ENCODE data around the gene PDZRN3.
"Not testable (repeated sequence)": the region's sequence is repeated elsewhere in the genome, so short reads cannot be mapped to it uniquely, and the experiment has no call there.

Gene PDZRN3

DNA sequence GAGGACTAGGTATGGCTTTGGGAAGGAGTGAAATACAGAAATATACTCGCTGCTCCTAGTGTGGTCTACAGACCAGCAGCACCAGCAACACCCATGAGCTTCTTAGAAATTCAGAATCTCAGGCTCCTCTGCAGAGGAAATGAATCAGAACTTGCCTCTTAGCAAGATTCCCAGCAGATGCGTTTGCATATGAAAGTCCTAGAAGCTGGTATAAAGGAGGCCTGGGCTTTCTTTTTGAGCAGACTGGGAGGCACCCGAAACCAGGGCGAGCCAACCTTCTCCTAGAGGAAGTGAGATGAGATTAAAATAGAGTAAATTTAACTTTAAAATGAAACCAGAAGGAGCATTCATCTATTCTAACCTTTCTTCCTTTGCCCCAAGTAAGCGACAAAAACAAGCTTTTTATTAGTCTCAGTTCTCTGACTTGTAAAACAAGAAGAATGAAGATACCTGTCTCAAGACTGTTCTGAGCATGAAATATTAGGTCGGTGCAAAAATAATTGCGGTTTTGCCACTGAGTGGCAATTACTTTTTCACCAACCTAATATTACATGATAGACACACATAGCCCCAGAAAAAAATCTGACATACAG is 140.0 kb downstream of the PDZRN3 start:
- no peak for DNase-seq

DNA sequence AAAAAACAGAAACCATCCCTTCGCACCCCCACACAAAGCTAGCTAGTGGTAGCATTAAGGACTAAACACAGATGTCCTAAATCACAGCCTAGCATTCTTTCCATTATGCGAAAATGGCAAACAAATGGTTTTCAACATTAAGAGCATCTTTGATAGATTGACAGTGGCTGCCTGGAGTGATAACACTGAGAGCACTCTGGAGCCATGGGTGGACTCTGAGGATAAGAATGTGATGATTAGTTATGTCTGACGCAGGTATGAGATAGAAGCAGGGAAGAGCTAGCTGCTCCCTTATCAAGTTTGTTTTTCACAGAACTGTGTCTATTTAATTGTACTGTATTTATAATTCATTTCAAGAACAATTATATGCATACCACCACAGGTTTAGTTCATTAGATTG is 142.9 kb downstream of the PDZRN3 start:
- DNase-seq, result no peak

DNA sequence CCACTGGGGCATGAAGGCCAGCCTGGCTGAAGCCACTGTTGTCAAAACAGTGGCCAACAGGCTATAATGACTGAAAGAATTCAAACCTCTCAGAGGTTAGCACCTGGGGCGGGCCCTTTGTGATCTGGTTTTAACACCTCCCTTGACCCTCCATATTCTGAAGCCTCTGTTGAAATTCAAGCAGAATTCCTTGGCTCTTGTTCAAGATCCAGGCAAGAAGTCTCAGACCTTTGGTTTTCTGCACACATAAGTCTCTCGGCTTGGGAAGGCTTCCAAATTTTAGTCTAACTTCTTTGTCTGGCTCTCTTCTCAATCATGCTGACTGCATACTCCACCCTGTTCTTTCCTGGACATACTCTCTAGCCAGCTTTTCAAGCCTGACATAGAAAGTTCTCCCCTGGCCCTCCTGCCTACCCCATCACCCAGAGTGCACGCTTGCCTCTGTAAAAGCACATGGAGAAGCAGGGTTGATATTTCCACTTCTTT is 144.5 kb downstream of the PDZRN3 start:
- DNase-seq, result no peak

DNA sequence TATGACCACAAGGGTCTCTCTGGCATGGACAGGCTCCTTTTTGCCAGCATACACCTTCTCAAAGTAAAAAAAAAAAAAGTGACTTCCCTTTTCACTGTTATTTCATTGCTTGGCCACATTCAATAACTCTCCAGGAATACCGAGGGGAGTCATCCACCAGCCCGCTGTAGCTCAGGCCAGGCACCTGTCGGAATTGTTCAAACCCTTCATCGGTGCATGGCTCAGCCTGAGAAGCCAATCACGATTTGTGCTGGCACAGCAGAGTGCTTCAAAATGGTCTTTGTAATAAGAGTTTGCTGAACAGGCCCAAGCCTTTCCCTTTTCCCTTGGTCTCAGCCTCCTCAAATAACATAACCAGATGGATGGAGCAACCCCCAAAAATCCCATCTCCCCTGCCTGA is 145.4 kb downstream of the PDZRN3 start:
- no peak for DNase-seq

DNA sequence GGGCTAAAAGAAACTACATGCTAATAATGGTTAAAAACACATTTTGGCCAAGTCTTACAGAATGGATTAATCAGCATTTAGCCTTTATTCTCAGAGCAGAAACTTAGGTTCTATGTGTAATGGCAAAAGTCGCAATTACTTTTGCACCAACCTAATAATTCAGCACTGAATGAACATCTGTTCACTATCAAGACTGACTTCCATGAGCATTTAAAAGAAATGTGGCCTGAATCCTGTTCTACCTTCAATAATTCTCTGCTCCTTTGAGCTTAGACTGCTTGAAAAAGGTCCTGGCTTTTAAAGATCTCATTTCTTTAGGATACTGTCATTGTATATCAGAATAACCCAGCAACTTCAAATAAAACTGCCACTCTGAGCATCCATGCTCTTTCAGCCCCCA is 145.9 kb downstream of the PDZRN3 start:
- DNase-seq, result no peak

DNA sequence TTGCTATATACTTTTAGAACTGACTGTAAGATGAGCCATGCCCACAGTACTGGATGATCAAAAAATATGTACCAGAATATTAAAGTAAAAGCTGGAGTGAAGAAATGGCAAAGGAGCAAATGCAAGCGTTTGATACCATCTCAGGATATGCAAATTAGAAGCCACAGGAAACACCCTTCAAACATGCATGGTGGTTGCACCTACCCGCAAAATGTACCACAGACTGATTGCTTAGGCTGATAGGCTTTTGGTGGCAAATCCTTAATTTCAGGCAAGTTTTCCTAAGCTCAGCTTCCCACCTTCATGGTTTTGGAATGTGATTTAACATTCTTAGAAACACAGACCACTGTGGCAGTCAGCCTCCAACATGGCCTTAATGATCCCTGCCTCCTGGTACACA is 149.0 kb downstream of the PDZRN3 start:
- DNase-seq, result no peak

DNA sequence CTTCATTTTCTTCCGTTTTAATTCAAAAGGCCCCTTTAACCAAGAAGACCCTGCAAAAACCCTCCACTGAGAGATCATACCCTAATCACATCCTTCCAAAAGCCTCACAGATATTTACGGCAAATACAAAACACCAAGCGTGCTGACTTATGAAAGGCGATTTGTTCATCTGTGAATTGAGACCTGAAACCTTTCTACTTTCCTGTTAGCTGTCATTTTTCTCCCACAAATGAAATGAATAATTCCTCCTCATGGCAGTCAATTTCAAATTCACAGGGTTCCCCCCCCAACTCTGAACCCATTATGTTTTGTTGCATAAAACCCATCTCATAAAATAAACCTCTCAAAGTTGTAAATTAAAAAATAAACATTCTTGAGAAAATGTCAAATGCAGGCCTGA is 149.6 kb downstream of the PDZRN3 start:
- DNase-seq, result no peak

DNA sequence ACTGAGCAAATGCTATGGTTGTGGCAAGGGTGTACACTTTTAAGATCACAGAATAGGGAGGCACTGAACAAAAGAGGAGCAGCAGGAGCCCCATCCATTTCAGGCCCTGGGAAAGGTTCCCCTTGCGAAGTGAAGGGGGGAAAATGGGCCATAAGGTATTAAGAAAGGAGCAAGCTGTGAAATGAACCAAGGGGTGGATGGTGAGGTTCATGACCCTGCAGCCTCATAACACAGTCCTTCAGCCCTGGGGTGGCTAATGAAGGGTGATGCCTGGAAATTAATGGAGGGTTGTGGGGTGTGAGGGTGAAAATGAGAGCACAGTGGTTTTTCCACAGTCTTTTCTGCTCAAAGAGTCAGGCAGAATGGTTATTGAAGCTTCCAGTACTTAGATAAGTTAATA is 150.1 kb downstream of the PDZRN3 start:
- no peak for DNase-seq

DNA sequence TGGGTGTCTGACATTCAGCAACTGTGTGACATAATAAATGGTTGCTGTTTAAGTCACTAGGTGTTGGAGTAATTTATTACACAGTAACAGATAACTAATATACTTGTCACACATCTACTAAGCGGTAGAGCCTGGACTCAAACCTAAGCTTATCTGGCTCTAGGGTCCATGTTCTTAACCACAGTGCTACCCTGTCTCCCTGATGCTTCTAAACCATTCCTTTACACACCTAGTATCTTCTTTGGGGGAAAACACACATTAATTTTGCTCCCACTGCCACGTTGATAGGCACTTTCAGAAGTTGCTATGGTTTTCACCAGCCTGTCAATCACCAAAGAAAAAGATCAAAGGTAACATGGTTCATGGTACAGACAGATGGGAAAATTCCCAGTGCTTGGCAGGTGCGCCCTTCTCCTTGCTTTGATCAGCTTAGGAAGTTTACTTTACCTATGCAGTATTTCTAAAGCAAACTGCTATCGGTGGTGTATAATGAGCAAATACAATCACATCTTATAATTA is 150.8 kb downstream of the PDZRN3 start:
- DNase-seq, result no peak

DNA sequence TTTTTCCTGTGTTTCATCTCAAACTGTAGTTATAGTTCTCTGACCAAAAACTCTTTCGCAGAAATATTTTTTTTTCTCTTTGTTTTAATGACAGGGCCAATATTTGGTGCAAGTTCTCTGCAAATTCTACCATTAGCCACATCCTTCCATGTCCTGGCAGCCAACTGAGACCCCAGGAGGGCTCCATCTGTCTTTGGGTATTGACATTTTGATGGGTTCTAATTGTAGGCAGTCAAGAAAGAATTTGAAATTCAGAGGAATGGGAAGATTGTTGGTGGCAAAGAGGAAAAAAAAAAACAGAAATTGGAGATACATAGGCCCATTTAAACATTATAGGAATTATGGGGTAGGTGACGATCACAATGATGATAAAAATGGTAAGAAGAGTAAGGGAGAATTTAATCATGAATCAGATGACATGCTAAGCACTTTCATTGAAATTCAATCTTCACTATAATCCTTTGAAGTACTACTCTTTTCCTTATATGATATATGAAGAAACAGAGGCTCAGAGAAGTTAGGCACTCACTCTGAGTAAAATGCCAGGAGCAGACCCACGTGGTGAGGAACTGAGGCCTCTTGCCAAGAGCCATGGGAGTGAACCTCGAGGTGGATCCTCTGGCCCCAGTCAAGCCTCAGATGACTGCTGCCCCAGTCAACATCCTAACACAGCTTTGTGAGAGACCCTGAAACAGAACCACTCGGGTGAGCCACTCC is 151.4 kb downstream of the PDZRN3 start:
- DNase-seq, result no peak

DNA sequence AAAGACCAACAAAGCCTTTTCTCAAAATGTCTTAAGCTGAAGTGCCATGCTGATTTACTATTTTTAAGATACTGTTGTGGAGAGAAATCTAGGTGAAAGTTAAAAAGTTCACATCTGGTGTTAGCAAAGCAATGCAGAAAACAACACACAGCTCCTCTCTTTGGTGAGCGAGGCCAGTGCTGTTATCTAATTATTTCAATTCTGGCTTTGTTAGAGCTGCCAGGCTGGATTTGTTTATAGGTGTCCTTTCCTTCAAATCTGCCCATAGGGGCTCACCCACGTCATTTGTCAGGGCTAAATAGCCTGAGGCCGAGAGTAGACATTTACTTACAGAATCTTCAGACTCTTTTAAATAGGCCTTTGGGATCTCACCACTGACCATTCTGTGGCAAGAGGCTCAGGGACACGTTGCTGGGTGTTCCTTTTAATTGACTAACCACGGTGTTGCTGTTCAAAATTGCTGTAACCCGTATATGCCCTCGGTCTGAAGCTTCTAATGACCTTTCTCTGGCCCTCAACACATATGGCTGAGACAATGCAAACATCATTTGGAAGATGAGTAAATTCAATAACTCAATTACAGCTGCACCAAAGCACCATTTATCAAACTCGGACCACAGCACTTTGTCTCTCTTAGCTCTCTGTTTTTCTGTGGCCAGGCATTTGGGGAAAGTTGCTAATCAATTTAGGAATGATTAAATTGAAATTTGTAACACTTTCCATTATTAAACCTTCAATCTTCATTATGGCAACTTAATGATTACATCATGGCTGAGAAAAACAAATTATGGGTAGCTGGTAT is 152.6 kb downstream of the PDZRN3 start:
- DNase-seq, result no peak

DNA sequence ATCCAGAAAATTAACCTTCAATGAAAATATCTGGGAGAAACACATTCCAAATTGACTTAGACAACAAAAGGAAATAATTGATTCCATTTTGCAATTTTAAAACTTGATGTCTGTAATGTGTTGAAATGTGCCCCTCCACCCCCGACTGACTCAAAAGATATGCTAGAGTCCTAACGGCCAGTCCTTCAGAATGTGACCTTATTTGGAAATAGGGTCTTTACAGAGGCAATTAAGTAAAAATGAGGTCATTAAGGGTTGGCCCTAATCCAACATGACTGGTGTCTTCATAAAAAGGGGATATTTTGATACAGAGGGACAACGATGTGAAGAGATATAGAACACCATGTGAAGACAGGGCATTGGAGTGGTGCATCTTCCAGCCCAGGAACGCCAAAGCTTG is 153.9 kb downstream of the PDZRN3 start:
- no peak for DNase-seq

DNA sequence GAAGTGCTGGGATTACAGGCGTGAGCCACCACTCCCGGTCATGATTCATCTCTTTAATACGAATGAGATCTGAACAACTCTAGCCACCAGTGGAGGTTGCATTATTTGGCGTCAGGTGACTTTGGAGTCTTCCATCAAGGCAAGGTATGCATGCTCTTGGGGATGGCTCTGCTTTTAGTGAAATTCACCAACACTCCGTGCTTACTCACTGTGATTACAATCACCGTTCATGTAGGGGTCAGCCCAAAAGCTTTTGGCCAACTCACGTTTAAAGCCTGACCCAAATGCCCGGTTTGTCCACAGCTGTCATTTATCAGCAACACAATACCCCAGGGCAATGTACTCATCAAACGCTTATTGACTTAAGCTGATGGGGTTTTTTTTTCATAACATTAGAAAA is 155.4 kb downstream of the PDZRN3 start:
- DNase-seq, result no peak

DNA sequence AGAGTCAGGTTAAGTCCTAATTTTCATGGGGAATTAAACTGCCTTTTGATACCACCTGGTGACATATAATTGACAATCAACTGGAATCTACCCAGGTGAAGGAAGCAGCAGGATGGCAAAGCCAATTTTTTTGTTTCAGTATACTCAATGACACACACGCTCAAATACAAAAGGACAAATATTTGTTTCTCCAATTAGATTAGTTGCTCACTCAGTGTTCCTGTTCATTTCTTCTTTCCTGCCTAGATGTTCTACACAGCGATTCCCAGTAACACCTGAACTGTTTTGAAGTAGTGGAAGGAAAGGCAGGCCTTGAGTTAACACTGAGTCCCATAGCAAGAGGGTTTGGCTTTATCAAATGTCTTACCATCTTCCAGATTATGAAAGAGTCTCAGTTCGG is 157.5 kb downstream of the PDZRN3 start:
- DNase-seq, result no peak

DNA sequence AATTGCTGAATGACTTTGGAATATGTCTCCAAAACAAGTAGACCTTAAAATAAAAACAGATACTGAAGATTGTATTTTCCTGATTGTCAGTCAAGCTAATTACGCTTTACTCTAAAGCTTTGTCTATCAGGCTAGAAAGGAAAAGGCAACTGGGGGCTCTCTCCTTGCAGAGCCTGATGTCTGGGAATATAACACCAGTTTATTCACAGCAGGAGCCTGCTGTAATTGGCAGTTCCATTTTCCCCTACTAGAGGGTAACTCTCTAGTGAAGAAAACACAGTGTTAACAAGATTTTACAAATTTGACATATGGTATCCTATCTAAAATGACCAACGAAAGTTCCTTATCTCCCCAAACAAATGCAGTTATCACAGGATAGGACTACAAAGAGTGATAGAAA is 158.8 kb downstream of the PDZRN3 start:
- no peak for DNase-seq

DNA sequence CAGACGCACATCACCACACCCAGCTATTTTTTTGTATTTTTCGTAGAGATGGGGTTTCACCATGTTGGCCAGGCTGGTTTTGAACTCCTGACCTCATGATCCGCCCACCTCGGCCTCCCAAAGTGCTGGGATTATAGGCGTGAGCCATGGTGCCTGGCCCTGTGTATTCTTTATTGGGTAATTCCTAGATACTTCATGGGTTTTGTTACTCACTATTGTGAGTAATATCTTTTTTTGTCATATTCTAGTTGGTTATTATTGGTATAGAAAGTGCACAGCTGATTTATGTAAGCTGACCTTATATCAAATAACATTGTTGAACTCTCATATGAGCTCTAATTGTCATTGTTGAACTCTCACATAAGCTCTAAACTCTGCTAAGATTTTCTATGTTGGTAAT is 160.6 kb downstream of the PDZRN3 start:
- not testable (repeated sequence) for DNase-seq

DNA sequence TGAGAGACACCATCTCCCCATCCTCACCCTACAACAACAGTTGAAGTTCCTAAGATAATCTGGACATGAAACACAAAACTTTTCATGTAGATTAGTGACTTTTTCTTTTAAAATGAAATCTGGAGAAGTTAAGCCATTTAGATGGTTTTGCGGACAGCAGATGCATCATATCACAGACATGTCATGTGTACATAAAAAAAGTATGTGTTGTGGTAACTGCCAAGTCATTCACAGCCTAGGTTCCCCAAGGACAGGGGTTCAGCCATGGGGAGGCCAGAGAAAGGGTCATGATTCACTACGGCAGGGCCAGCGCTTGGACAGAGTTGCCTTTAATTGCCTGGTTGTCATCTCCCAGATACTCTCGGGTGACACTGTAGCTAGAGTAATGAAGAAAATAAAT is 163.2 kb downstream of the PDZRN3 start:
- DNase-seq, result no peak

DNA sequence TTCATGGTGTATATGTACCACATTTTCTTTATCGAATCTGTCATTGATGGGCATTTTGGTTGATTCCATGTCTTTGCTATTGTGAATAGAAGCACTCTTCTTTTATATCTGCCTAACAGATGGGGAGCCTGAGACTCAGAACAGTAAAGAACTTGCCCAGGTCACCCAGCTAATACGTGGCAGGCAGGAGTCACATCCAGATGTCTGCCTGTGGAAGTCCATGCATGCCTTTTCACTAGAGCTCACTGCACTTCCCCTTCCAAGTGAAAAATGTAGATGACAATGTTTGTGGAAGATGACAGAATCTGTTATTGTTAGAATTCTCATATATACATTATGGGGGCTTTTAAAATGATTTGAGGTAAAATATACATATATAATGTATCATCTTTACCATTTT is 165.0 kb downstream of the PDZRN3 start:
- no peak for DNase-seq

DNA sequence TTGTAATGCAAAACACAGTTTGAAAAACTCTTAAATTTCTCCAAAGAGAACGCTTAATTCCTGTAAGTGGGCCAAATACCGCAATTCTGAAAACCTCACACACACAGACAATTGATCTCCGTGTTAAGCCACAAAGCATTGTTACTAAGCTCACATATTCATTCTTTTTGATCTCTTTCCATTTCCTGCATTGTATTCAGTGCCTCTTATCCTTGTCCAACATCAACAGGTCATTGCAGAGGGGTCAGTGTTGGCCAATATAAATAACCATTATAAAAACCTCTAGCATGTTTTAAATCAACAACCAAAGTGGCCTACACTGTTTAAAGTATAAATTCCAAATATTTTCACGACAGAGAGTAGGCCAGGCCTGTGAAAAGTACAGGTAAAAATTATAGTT is 171.1 kb downstream of the PDZRN3 start:
- DNase-seq, result no peak

DNA sequence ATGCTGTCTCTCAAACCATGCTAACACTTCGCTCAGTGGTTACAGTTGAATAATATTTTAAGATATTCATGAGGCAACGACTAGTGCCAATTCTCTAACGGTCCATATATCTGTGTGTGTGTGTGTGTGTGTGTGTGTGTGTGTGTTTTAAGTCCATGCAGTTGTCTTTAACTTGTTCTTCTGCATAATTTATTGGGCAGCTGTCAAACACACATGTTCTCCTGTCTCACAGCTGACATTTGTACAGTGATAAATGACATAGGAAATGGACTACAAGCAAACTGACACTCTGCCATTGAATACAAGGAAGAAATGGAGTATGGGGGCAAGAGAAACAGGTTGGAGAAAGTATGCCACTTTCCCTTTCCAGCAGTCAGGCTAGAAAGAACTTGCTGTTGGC is 172.0 kb downstream of the PDZRN3 start:
- no peak for DNase-seq

DNA sequence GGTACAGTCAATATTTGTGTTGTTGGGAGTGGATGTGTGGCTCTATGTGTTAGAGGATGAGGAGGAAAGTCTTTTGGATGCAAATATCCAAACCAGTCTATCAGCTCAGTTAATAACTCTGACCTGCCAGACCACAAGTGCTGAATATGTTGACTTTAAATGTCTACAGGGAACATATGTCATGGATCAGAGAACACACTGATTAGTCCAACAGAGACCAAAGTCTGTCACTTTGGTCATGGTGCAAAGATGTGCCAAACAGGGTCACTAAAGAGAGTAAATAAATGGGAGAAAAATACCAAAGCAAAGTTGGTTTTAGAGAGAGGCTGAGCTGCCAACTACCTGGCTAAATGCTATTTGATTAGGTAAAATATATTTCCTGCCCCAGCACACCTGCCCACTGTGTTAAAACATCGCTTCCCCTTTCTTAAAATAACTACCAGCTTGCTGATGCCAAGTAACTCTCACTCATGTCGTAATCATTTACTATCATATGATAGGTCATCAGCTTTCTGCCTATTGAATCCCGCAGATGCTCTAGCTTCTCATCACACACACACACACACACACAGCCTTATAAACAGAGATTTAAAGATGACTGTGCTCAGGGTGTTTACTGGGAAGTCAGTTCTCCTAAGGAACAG is 173.3 kb downstream of the PDZRN3 start:
- DNase-seq, result no peak

DNA sequence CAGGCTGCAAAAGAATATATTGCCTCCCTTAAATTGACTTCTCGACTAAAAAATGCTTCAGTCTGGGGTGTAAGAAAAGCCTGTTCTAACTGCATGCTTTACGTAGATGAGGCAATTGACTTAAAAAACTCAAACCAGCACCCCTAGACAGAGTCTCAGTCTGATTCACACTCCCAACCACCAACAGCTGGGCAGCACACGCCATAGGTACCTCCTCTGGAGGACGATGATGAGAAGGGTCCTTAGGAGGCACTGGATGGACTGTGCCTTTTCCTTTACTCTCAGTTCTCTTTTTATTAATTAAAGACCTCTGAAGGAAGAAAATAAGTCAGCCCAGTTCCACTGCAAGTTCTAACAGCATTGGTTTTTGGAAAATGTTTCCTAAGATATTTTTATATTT is 175.0 kb downstream of the PDZRN3 start:
- no peak for DNase-seq

DNA sequence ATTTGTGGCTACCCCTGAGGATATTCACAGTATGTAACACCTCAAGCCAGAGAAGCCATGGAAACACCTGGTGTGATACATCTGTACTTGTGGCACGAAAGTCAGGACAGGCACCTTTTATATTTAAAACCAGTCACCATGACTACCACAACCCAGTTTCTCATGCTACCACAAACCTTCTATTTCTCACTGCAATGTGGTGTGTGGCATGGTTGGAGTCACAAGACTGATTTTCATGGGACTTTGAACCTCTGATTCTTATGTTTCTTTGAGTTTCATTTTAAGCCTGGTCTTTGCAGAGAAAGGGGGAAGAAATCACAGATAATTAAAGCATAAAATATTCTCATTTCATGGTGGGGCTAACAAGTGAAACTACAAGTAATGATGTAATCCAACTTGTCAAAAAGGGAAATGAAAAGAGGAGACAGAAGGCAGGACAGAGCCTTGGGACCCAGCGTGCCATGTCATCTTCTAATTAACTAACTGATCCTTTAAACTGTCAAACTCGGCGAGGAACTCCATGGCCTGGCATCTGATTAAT is 175.9 kb downstream of the PDZRN3 start:
- DNase-seq, result no peak

Data from KG1 (cell line).